ENCODE results near the gene WWC2.

The WWC2 gene

GRCh38 chr4:183337349-183337748, 238.3 kb downstream of the WWC2 start:
- DNase-seq = no peak

GRCh38 chr4:183337833-183338232, 238.8 kb downstream of the WWC2 start:
- DNase-seq = no peak

- no peak for DNase-seq
Observed at GRCh38 chr4:183342541-183343533, 243.8 kb downstream of the WWC2 start.

- no peak for DNase-seq
Observed at GRCh38 chr4:183343730-183344129, 244.7 kb downstream of the WWC2 start.

GRCh38 chr4:183344523-183345255, 245.6 kb downstream of the WWC2 start:
- no peak for DNase-seq

GRCh38 chr4:183345261-183345660, 246.2 kb downstream of the WWC2 start:
- no peak for DNase-seq

- no peak for DNase-seq
Observed at GRCh38 chr4:183347146-183347545, 248.1 kb downstream of the WWC2 start.

GRCh38 chr4:183347566-183347965, 248.5 kb downstream of the WWC2 start:
- no peak for DNase-seq

- no peak for DNase-seq
Observed at GRCh38 chr4:183348136-183348535, 249.1 kb downstream of the WWC2 start.

GRCh38 chr4:183348706-183349659, 249.9 kb downstream of the WWC2 start:
- no peak for DNase-seq

GRCh38 chr4:183349673-183350072, 250.6 kb downstream of the WWC2 start:
- DNase-seq = no peak

GRCh38 chr4:183350317-183351071, 251.4 kb downstream of the WWC2 start:
- no peak for DNase-seq

- no peak for DNase-seq
Observed at GRCh38 chr4:183352546-183352945, 253.5 kb downstream of the WWC2 start.

- DNase-seq = no peak
Observed at GRCh38 chr4:183353557-183353956, 254.5 kb downstream of the WWC2 start.

- no peak for DNase-seq
Observed at GRCh38 chr4:183354219-183354618, 255.2 kb downstream of the WWC2 start.

- no peak for DNase-seq
Observed at GRCh38 chr4:183355405-183355804, 256.3 kb downstream of the WWC2 start.

- no peak for DNase-seq
Observed at GRCh38 chr4:183356173-183356830, 257.2 kb downstream of the WWC2 start.

GRCh38 chr4:183356931-183357675, 258.0 kb downstream of the WWC2 start:
- DNase-seq = no peak

- no peak for DNase-seq
Observed at GRCh38 chr4:183358215-183358755, 259.2 kb downstream of the WWC2 start.

Data from CD4-positive, alpha-beta T cell treated with Interleukin-17A for 1 hour (primary cell).